OCI-LY3 (cell line): ENCODE results near the gene B3GNT9.

ENCODE experiments used
- H2AFZ ChIP-seq: fragments of 200-600, 300-600 bp; shearing (Covaris generic); 2 replicates; pipeline ENCODE4 v1.6.0; 2014; ENCODE audit warnings: antibody characterized with exemption, low read depth, low read length
- H3K27ac ChIP-seq: fragments of 200-600, 300-600 bp; sonication (generic); 2 replicates; pipeline ENCODE4 v1.5.1; 2014; ENCODE audit warnings: mild to moderate bottlenecking, low read length, moderate library complexity, mixed read lengths
- H3K27me3 ChIP-seq: fragments of 200-600, 300-600 bp; sonication (generic); 2 replicates; pipeline ENCODE4 v1.6.1; 2014; ENCODE audit warnings: low read depth, low read length, mixed read lengths
- H3K36me3 ChIP-seq: fragments of 200-600, 300-600 bp; sonication (generic); replicated peaks from 2 replicates; pipeline ENCODE3; 2014; ENCODE audit warnings: low read depth, low read length, mixed read lengths
- H3K4me1 ChIP-seq: fragments of 300-600, 200-600 bp; sonication (generic); 2 replicates; pipeline ENCODE4 v1.6.1; 2014; ENCODE audit warnings: low read length, mixed read lengths
- H3K4me2 ChIP-seq: fragments of 200-600, 300-600 bp; sonication (generic); 2 replicates; pipeline ENCODE4 v1.6.1; 2014; ENCODE audit warnings: low read length, mixed read lengths
- H3K4me3 ChIP-seq: fragments of 300-600, 200-600 bp; sonication (generic); 2 replicates; pipeline ENCODE4 v1.5.1; 2014; ENCODE audit warnings: antibody characterized with exemption, mild to moderate bottlenecking, low read length, moderate library complexity
- H3K79me2 ChIP-seq: fragments of 300-600, 200-600 bp; shearing (Covaris generic); 2 replicates; pipeline ENCODE4 v1.6.1; 2014; ENCODE audit warnings: mild to moderate bottlenecking, low read length, mixed read lengths
- H3K9ac ChIP-seq: fragments of 300-600, 200-600 bp; shearing (Covaris generic); 2 replicates; pipeline ENCODE4 v1.6.0; 2014; ENCODE audit warnings: mild to moderate bottlenecking, low read length, moderate library complexity
- H3K9me3 ChIP-seq: fragments of 200-600, 300-600 bp; shearing (Covaris generic); 2 replicates; pipeline ENCODE4 v1.6.1; 2014; ENCODE audit warnings: low read length, mixed read lengths; ENCODE audit not compliant: insufficient read depth
- H4K20me1 ChIP-seq: fragments of 200-600, 300-600 bp; sonication (generic); 2 replicates; pipeline ENCODE4 v1.6.1; 2016; ENCODE audit warnings: low read length, mixed read lengths; ENCODE audit not compliant: insufficient read depth
- CTCF ChIP-seq: fragments of 200-600, 300-600 bp; sonication (generic); IDR thresholded peaks from 2 replicates; pipeline ENCODE4 v1.5.1; 2014; ENCODE audit warnings: antibody characterized with exemption, low read length, low read depth
- EZH2phosphoT487 ChIP-seq: fragments of 200-600 bp; shearing (Covaris generic); IDR thresholded peaks from 2 replicates; pipeline ENCODE4 v1.6.1; 2018; ENCODE audit warnings: antibody characterized with exemption, mixed run types, low read depth

B3GNT9 gene

GRCh38 chr16:67156143-67156844 is 5.5 kb upstream of the B3GNT9 start:
- no peak for TF ChIP-seq CTCF
- TF ChIP-seq EZH2phosphoT487 = no peak
- Histone ChIP-seq H3K4me2 (no peak overlapping the region), H3K27me3 (no peaks in the 10 kb centered on the region)

GRCh38 chr16:67155295-67156142 is 4.7 kb upstream of the B3GNT9 start:
- Histone ChIP-seq H3K27me3 (no peaks in the 10 kb centered on the region), H3K9ac (no peak overlapping the region), H3K4me2 (no peak overlapping the region), H3K36me3 (peaks cover 6% of the 10 kb centered on the region), H4K20me1 (no peaks in the 10 kb centered on the region), H3K9me3 (no peaks in the 10 kb centered on the region), H3K27ac (no peak overlapping the region), H3K4me3 (no peak overlapping the region), H2AFZ (no peak overlapping the region), H3K4me1 (peaks cover 14% of the 10 kb centered on the region), H3K79me2 (peaks cover 9% of the 10 kb centered on the region)
- TF ChIP-seq CTCF (peak; percentile 33), EZH2phosphoT487 (no peak)

More at GRCh38 chr16:67156143-67156844, 5.5 kb upstream of the B3GNT9 start:
- Histone ChIP-seq H3K79me2 (peaks cover 14% of the 10 kb centered on the region), H3K4me1 (peaks cover 20% of the 10 kb centered on the region), H3K36me3 (peaks cover 10% of the 10 kb centered on the region), H4K20me1 (no peaks in the 10 kb centered on the region), H3K9ac (no peak overlapping the region), H3K9me3 (no peaks in the 10 kb centered on the region), H3K27ac (no peak overlapping the region), H3K4me3 (no peak overlapping the region), H2AFZ (no peak overlapping the region)

GRCh38 chr16:67154578-67155294 is 3.9 kb upstream of the B3GNT9 start:
- Histone ChIP-seq H3K9ac (no peak overlapping the region), H3K4me2 (no peak overlapping the region), H4K20me1 (no peaks in the 10 kb centered on the region), H3K4me1 (peaks cover 13% of the 10 kb centered on the region), H2AFZ (no peak overlapping the region), H3K27ac (no peak overlapping the region), H3K27me3 (no peaks in the 10 kb centered on the region), H3K4me3 (no peak overlapping the region), H3K36me3 (peaks cover 5% of the 10 kb centered on the region), H3K79me2 (peaks cover 8% of the 10 kb centered on the region), H3K9me3 (no peaks in the 10 kb centered on the region)
- TF ChIP-seq CTCF = no peak
- TF ChIP-seq EZH2phosphoT487 = no peak
